Activated CD8-positive, alpha-beta T cell treated with anti-CD3 and anti-CD28 coated beads for 36 hours (primary cell): ENCODE results near the gene IGFN1. TPM values are rescaled to one million over a fixed set of nuclear protein-coding genes. Genes with fewer than 3 reads are reported as not detected.

Experiments
- ATAC-seq: fragments of 200-7000 bp; cut with Tn5 transposase; one replicate; pipeline ENCODE4 v1.10.0; 2021; ENCODE audit warnings: mild to moderate bottlenecking, moderate library complexity
- CTCF ChIA-PET: fragments of 350-600 bp; sonication (Branson Sonifier 250); formaldehyde crosslinking; loops from one replicate; lab custom pipeline; 2021; ENCODE audit warnings: antibody characterized with exemption; lab: Charles Lee
- POLR2A ChIA-PET: fragments of 350-600 bp; sonication (Branson Sonifier 250); formaldehyde crosslinking; loops from one replicate; lab custom pipeline; 2021; ENCODE audit warnings: antibody characterized with exemption; lab: Charles Lee
- DNase-seq: peaks from one replicate; pipeline ENCODE4 v3.0.0-alpha.2; 2020
- H3K27ac Mint-ChIP-seq: one replicate; pipeline ENCODE4 v1.8.0; 2021; ENCODE audit warnings: mild to moderate bottlenecking, mixed read lengths
- H3K27me3 Mint-ChIP-seq: one replicate; pipeline ENCODE4 v1.8.0; 2021; ENCODE audit warnings: mixed read lengths
- H3K36me3 Mint-ChIP-seq: one replicate; pipeline ENCODE4 v1.8.0; 2021; ENCODE audit warnings: low read depth, mixed read lengths
- H3K4me1 Mint-ChIP-seq: one replicate; pipeline ENCODE4 v1.8.0; 2021; ENCODE audit warnings: low read depth, mixed read lengths
- H3K4me3 Mint-ChIP-seq: one replicate; pipeline ENCODE4 v1.8.0; 2021; ENCODE audit warnings: mild to moderate bottlenecking, moderate library complexity, mixed read lengths
- H3K9me3 Mint-ChIP-seq: one replicate; pipeline ENCODE4 v1.8.0; 2021; ENCODE audit warnings: mixed read lengths
- CTCF ChIP-seq: fragments of 200-600 bp; IDR thresholded peaks from one replicate; pipeline ENCODE4 v1.8.0; 2022; ENCODE audit warnings: antibody characterized with exemption, mild to moderate bottlenecking
- intact Hi-C: fragments of 100-400 bp; cut with micrococcal nuclease; formaldehyde crosslinking; loops from one replicate; pipeline ENCODE4 v1.10.0; 2022
- total RNA-seq, 2 experiments: library from RNA; stranded (reverse); gene quantifications; one replicate each; pipeline ENCODE4 v1.2.3, GENCODE V29; 2021

Gene IGFN1
- total RNA-seq, 2 experiments from 2014 or later = not detected

- no peaks in the 10 kb centered on the region for H3K9me3 Mint-ChIP-seq
- H3K4me3 Mint-ChIP-seq = no peak overlapping the region
- no peaks in the 10 kb centered on the region for H3K4me1 Mint-ChIP-seq
- POLR2A ChIA-PET = no interaction called here
- H3K27ac Mint-ChIP-seq = no peak overlapping the region
- peaks cover 7% of the 10 kb centered on the region for H3K27me3 Mint-ChIP-seq
- TF ChIP-seq CTCF = no peak
- H3K36me3 Mint-ChIP-seq = no peaks in the 10 kb centered on the region
- CTCF ChIA-PET = interaction anchor here (1.0 kb wide), 1 partner anchor 135 kb away, joined by 3 read pairs; no protein-coding TSS in a partner anchor
- intact Hi-C loops = no loop called here
- ATAC-seq (no peak), DNase-seq (no peak)
Measured at GRCh38 chr1:201270616-201271390, 80.2 kb downstream of the IGFN1 start.

GRCh38 chr1:201272799-201273198 lies 82.2 kb downstream of the IGFN1 start:
- H3K27ac Mint-ChIP-seq = no peak overlapping the region
- TF ChIP-seq CTCF = no peak
- no peaks in the 10 kb centered on the region for H3K36me3 Mint-ChIP-seq
- no peak for DNase-seq
- ChIA-PET CTCF (interaction anchor here (0.7 kb wide), 1 partner anchor 74 kb away, joined by 3 read pairs; no protein-coding TSS in a partner anchor), POLR2A (no interaction called here)
- no peaks in the 10 kb centered on the region for H3K4me1 Mint-ChIP-seq
- H3K9me3 Mint-ChIP-seq = no peaks in the 10 kb centered on the region
- intact Hi-C loops = no loop called here
- H3K4me3 Mint-ChIP-seq = no peak overlapping the region
- ATAC-seq = no peak
- H3K27me3 Mint-ChIP-seq = peaks cover 5% of the 10 kb centered on the region

GRCh38 chr1:201274616-201275252 lies 84.1 kb downstream of the IGFN1 start:
- TF ChIP-seq CTCF = no peak
- intact Hi-C loops = no loop called here
- H3K27ac Mint-ChIP-seq = no peak overlapping the region
- POLR2A ChIA-PET = no interaction called here
- no peaks in the 10 kb centered on the region for H3K9me3 Mint-ChIP-seq
- H3K36me3 Mint-ChIP-seq = no peaks in the 10 kb centered on the region
- CTCF ChIA-PET = no interaction called here
- H3K27me3 Mint-ChIP-seq = peaks cover 5% of the 10 kb centered on the region
- no peaks in the 10 kb centered on the region for H3K4me1 Mint-ChIP-seq
- H3K4me3 Mint-ChIP-seq = no peak overlapping the region
- DNase-seq (no peak), ATAC-seq (no peak)

- intact Hi-C loops = no loop called here
- Mint-ChIP-seq H3K27ac (no peak overlapping the region), H3K36me3 (no peaks in the 10 kb centered on the region), H3K9me3 (no peaks in the 10 kb centered on the region), H3K4me3 (no peak overlapping the region), H3K27me3 (peaks cover 5% of the 10 kb centered on the region), H3K4me1 (no peaks in the 10 kb centered on the region)
- DNase-seq (no peak), ATAC-seq (no peak)
- TF ChIP-seq CTCF = no peak
- ChIA-PET POLR2A (no interaction called here), CTCF (no interaction called here)
Measured at GRCh38 chr1:201275253-201275666, 84.6 kb downstream of the IGFN1 start.

GRCh38 chr1:201276891-201277290 lies 86.3 kb downstream of the IGFN1 start:
- no peaks in the 10 kb centered on the region for H3K9me3 Mint-ChIP-seq
- H3K4me1 Mint-ChIP-seq = no peaks in the 10 kb centered on the region
- no peak overlapping the region for H3K27ac Mint-ChIP-seq
- H3K4me3 Mint-ChIP-seq = no peak overlapping the region
- no peaks in the 10 kb centered on the region for H3K36me3 Mint-ChIP-seq
- ChIA-PET POLR2A (no interaction called here), CTCF (no interaction called here)
- no peak for TF ChIP-seq CTCF
- H3K27me3 Mint-ChIP-seq = peaks cover 8% of the 10 kb centered on the region
- DNase-seq (no peak), ATAC-seq (no peak)
- intact Hi-C loops = no loop called here
